GM12865 (cell line): Measurements from ENCODE around the gene ZNF488.

ENCODE experiments used
- DNase-seq: peaks from one replicate; pipeline ENCODE4 v3.0.0; 2010; ENCODE audit warnings: low read depth
- H3K4me3 ChIP-seq: 2 replicates; pipeline ENCODE4 v1.5.1; 2011; ENCODE audit warnings: mild to moderate bottlenecking, low read depth, low read length, control low read depth
- CTCF ChIP-seq: IDR thresholded peaks from 2 replicates; pipeline ENCODE4 v1.5.1; 2011; ENCODE audit warnings: low read length, control low read depth, low read depth, inconsistent platforms; ENCODE audit not compliant: insufficient read depth; ENCODE audit errors: missing control alignments

Gene ZNF488

GRCh38 chr10:47376522-47377220 lies 7.4 kb downstream of the ZNF488 start:
- H3K4me3 ChIP-seq: no peak overlapping the region
- DNase-seq: no peak
- no peak for TF ChIP-seq CTCF

- H3K4me3 ChIP-seq: no peak overlapping the region
- TF ChIP-seq CTCF: no peak
- DNase-seq: no peak
Observed at GRCh38 chr10:47374611-47375536, 9.2 kb downstream of the ZNF488 start.

GRCh38 chr10:47372726-47373125 lies 11.4 kb downstream of the ZNF488 start:
- no peak for TF ChIP-seq CTCF
- no peak overlapping the region for H3K4me3 ChIP-seq
- DNase-seq: no peak

GRCh38 chr10:47371629-47372485 lies 12.2 kb downstream of the ZNF488 start:
- DNase-seq: no peak
- TF ChIP-seq CTCF: no peak
- no peak overlapping the region for H3K4me3 ChIP-seq

- DNase-seq: no peak
- no peak overlapping the region for H3K4me3 ChIP-seq
- no peak for TF ChIP-seq CTCF
Observed at GRCh38 chr10:47370878-47371277, 13.2 kb downstream of the ZNF488 start.

GRCh38 chr10:47370015-47370767 lies 13.9 kb downstream of the ZNF488 start:
- no peak for DNase-seq
- TF ChIP-seq CTCF: no peak
- H3K4me3 ChIP-seq: no peak overlapping the region
